ENCODE data around the gene UBTD2.

The UBTD2 gene

DNA sequence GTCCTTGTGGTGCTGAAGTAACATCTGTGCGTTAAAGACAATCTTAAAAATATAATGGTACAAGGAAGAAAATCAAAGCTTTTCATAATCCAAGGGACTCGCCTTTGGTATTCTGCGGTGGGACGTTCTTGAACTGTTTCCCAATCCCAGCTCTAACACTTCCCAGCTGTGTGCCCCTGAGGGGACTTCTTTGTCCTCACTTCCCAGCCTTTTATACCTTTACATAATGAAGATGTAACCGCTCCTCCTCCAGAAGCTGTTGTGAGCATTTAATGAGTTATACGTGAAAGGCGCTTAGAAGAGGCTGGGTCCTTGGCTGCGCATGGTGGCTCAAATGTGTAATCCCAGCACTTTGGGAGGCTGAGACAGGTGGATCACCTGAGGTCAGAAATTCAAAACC, 112.4 kb downstream of the UBTD2 start:
- DNase-seq (ENCODE audit: low spot score): no peak

DNA sequence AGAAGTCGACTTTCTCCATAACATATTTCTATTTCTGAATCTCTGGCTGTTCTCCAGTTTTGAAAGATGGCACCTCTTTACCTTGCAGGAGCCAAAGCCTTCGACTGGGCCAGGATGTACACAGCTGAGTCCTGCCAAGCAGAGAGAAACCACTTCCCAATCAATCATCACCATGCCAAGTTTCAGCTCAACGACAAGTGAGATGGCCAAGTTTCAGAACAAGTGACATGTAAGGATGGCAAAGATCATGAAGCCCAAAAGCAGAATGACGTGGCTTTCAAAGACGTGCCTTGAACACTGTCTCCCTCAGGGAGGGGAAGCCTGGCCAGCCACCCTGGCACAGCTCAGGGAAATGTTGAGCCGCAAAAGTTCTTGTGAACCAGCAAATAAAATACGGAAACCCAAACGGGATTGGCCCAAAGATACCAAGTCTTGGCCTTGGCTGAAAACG, 113.3 kb downstream of the UBTD2 start:
- DNase-seq (ENCODE audit: low spot score): no peak

DNA sequence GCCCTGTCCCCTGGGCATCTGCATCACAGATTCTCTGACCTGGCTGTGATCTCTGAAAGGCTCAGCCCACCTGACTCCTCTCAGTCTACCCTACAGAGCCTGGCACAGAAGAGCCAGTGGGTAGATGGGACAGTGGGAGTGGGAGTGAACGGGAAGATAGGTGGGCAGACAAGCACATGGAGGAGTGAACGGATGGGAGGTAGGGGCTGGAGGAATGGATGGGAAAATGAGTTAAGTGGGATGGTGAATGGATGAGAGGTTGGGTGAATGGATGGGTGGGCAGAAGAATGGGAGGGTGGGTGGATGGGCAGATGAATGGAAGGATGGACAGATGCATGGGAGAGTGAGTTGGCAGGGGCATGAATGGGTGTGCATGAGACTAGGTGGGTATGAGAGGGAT, 114.3 kb downstream of the UBTD2 start:
- DNase-seq (ENCODE audit: low spot score): no peak

DNA sequence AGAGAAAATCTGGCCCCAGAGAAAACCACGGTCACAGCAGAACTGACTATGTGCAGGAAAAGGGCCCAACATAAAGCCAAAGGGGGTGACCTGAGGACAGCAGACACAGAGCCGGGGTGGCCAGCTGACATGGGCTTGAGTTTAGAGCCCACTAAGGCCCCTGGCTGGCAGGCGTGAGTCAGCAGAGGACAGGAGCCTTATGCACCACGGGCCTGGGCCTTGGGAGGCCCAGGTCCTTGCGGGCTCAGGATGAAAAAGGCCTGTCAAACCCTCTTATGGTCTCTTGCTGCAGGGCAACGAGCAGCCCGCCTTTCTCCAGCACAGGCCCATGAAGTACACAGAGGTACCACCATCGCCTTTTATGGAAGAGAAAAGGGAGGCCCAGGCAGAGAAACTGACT, 115.3 kb downstream of the UBTD2 start:
- DNase-seq (ENCODE audit: low spot score): no peak

DNA sequence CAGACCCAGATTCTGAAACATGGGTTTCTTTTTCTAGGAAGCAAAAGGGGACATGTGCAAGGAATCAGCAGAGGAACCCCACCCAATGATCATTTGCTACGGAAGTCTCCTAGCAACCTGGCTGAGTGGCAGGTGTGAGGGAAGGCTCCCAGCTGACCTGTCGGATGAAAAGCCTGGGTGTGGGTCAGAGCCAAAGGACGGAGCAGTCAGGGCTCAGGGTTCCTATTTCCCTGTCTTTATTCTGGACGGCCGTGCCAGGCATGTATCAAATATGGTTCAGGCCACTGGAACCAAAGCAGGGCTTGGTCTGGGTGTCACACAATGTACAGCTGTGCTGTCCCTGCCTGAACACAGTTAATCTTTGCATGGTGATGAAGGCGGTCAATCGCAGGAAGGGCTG, 115.7 kb downstream of the UBTD2 start:
- no peak for DNase-seq (ENCODE audit: low spot score)

DNA sequence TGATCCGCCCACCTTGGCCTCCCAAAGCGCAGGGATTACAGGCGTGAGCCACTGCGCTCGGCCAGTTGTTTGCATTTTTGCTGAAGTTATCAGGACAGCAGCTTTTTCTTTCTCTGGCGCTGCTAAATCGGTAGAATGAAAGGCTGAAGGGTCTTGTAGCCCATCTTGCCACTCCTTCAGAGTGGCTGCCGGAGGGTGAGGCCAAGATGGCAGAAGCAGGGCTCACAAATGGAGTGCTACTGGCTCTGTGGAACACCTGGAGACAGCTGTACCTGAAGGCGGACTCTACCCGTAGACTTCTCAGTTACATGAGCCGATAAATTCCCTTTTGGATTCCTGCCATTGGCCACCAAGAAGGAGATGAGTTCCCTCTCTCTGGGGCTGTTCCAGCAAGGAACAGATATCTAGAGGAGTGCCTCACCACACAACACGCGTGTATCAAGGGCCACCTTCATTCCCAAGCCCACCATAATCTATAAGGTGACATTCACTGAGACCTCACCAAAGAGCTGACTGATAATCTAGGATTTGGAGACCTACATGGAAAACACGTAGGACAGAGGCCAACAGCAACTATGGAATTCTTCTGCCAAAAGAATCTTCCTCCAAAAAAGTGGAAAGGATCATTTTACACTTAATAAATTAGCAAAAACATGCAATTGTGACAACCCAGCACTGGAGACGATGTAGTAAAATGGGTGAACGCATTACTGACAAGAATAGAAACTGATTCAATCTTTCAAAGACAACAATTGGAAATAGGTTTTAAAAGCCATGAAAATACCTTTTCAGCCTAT, 117.3 kb downstream of the UBTD2 start:
- no peak for DNase-seq (ENCODE audit: low spot score)

DNA sequence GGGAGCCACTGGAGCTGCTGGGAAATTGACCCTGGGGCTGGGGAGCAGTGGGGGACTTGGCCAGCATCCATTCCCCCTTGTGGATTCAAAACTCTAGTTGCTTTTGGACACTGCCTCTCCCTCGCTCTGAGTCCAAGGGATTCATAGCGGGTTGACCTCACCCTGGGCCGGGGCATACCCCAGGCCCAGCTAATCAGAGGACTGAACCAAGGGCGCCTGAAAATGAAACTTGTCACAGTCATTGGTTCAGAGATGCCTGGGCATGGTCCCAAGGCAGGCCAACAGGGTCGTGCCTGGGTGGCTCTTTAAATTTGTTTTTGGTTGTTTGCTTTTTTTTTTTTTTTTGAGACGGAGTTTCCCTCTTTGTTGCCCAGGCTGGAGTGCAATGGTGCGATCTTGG, 118.1 kb downstream of the UBTD2 start:
- DNase-seq (ENCODE audit: low spot score): no peak

DNA sequence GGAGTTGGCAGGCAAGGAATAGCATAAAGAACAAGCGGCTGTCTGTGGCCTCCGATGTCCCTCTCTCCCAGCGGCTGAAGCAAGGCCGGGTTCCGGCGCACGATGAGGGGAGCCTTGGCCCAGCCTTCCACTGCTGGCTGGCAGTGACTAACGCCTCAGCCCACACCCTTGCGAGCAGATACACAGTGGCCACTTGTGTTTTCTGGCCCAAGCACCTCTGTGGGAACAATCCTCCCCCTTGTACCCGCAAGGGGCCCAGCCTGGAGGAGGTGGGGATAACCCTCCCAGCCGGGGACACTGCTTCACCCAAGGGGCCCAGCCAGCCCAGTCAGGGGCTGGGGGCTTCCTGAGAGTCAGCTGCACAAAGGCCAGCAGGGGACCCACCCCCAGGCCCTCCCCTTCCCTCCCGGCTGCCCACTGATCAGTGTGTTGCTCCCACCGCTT, 118.8 kb downstream of the UBTD2 start:
- no peak for DNase-seq (ENCODE audit: low spot score)

DNA sequence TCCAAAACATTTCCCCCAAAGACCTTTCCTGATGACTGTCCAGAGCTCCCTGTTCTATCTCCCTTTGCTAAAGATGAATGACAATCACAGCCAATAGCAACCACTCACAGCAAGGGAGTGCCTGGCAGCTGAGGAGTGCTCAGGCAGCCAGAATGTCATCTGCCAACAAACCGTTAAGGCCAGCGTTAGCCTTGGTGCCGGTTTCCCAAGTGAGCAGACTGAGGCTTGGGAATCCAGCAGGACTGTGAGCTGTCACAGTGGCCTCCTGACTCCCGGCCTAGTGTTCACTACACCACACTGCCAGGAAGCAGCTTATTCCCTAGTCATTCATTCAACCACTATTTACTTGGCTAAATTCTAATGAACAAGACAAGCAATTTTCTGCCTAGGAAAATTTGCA, 120.2 kb downstream of the UBTD2 start:
- no peak for DNase-seq (ENCODE audit: low spot score)

DNA sequence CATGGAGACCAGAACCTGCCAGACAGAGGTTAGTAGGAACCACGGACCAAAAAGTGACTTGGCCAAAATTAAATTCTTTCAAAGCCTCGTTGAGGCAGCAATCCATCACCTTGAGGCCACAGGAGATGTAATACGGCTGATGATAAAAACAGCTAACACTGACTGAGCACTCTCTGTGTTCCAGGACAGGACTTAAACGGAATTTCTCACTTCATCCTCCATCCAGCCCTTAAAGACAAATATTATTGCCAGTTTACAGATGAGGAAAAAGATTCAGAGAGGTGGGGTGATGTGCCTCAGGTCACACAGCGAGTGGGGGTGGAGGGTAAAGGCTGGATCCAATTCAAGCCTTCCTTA, 120.6 kb downstream of the UBTD2 start:
- no peak for DNase-seq (ENCODE audit: low spot score)

DNA sequence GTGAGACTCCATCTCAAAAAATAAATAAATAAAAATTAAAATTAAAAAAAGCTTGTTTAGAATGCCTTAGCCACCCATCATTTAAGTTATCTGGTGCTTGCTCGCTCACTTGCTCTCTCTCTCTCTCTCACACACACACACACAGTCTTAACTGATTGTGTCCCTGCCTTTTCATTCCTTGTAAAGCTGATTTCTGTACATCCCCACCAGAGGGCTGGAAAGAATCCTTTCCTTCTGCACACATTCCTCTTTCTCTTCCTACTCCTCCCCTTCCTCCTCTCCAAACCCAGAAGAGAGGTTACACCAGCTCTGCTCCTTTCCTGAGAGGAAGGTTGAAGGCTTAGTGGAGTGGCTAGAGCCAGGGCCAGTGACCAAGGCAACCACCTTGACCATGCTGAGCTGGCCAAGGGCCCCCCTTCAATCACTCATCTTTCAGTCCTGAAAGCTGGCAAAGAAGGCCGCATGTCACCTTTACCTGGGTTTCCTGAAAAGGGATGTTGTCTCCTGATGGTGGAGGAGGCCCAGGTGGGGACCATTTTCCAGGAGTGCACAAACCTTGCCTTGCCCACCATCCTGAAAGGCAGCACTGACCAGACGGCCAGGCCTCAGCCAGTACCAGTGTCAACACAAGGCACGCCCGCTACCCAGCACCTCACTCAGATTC, 121.1 kb downstream of the UBTD2 start:
- no peak for DNase-seq (ENCODE audit: low spot score)

DNA sequence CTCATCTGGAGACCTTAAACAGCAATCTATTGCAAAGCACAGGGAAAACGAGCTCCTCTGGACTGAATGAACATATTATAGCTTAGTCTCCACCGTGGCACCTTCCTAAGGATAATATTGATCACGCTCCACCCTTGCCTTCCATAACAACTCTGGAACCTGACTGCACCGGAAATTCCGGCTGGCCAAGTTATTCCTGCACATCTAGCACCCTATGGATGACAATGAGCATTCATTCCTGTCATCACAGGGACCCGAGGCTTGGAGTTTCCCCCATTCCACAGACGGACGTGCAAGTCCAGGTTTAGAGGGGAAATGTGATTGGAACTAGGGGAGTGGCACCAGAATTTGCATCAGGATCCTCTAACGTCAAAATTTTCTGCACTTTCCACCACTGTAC, 123.1 kb downstream of the UBTD2 start:
- DNase-seq (ENCODE audit: low spot score): no peak

All from RKO (cell line).